Bronchial epithelial cell (primary cell): Measurements from ENCODE around the gene C3orf18. TPM values are rescaled to one million over a fixed set of nuclear protein-coding genes. Genes with fewer than 3 reads are reported as not detected.

Experiments
- DNase-seq: peaks from one replicate; pipeline ENCODE4 v3.0.0-alpha.2; 2010; ENCODE audit warnings: low read depth
- FAIRE-seq: peaks from 2 replicates; lab custom pipeline; 2011; peaks lifted over from hg19 to GRCh38; lab: Jason Lieb, UNC
- H3K27me3 ChIP-seq: 2 replicates; pipeline ENCODE4 v1.5.1; 2011; ENCODE audit warnings: low read length; ENCODE audit not compliant: control insufficient read depth, insufficient read depth
- H3K36me3 ChIP-seq: 2 replicates; pipeline ENCODE4 v1.5.1; 2011; ENCODE audit warnings: low read length; ENCODE audit not compliant: control insufficient read depth, insufficient read depth
- H3K4me3 ChIP-seq: 2 replicates; pipeline ENCODE4 v1.5.1; 2011; ENCODE audit warnings: mild to moderate bottlenecking, low read depth, low read length, control low read depth
- total RNA-seq: library from RNA; depleted of rRNA; stranded (reverse); fragments of >200 nt; gene quantifications from 2 replicates; pipeline ENCODE4 v1.2.1, GENCODE V29; 2014
- TF ChIP-seq, protein P1 (sequence below): IDR thresholded peaks from 2 replicates; pipeline ENCODE4 v1.5.1; 2011; ENCODE audit warnings: mild to moderate bottlenecking, moderate library complexity, low read length, control low read depth, inconsistent platforms; ENCODE audit not compliant: insufficient read depth, severe bottlenecking

C3orf18 gene
- total RNA-seq, 1 donor from 2014 or later, result 3.2 TPM

GRCh38 chr3:50512131-50512530, 55.4 kb downstream of the C3orf18 start:
- no peak for FAIRE-seq
- Histone ChIP-seq H3K4me3 (no peak overlapping the region), H3K27me3 (no peaks in the 10 kb centered on the region), H3K36me3 (no peaks in the 10 kb centered on the region)
- TF ChIP-seq, protein P1, sequence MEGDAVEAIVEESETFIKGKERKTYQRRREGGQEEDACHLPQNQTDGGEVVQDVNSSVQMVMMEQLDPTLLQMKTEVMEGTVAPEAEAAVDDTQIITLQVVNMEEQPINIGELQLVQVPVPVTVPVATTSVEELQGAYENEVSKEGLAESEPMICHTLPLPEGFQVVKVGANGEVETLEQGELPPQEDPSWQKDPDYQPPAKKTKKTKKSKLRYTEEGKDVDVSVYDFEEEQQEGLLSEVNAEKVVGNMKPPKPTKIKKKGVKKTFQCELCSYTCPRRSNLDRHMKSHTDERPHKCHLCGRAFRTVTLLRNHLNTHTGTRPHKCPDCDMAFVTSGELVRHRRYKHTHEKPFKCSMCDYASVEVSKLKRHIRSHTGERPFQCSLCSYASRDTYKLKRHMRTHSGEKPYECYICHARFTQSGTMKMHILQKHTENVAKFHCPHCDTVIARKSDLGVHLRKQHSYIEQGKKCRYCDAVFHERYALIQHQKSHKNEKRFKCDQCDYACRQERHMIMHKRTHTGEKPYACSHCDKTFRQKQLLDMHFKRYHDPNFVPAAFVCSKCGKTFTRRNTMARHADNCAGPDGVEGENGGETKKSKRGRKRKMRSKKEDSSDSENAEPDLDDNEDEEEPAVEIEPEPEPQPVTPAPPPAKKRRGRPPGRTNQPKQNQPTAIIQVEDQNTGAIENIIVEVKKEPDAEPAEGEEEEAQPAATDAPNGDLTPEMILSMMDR, result no peak
- no peak for DNase-seq

GRCh38 chr3:50510325-50510724, 57.2 kb downstream of the C3orf18 start:
- TF ChIP-seq, protein P1, result no peak
- FAIRE-seq, result no peak

GRCh38 chr3:50509715-50510114, 57.8 kb downstream of the C3orf18 start:
- TF ChIP-seq, protein P1, result no peak
- Histone ChIP-seq H3K4me3 (no peak overlapping the region), H3K36me3 (no peaks in the 10 kb centered on the region), H3K27me3 (peaks cover 3% of the 10 kb centered on the region)
- no peak for DNase-seq
- no peak for FAIRE-seq

More at GRCh38 chr3:50510325-50510724, 57.2 kb downstream of the C3orf18 start:
- Histone ChIP-seq H3K4me3 (no peak overlapping the region), H3K36me3 (no peaks in the 10 kb centered on the region), H3K27me3 (peaks cover 3% of the 10 kb centered on the region)
- no peak for DNase-seq

- peaks cover 6% of the 10 kb centered on the region for H3K27me3 ChIP-seq
- H3K36me3 ChIP-seq, result no peaks in the 10 kb centered on the region
- DNase-seq, result no peak
Observed at GRCh38 chr3:50508821-50509220, 58.7 kb downstream of the C3orf18 start.

More at GRCh38 chr3:50508821-50509220, 58.7 kb downstream of the C3orf18 start:
- TF ChIP-seq, protein P1, result no peak
- no peak overlapping the region for H3K4me3 ChIP-seq
- no peak for FAIRE-seq

Other genes starting within 250 kb of the C3orf18 start
- 55.0 and 63.0 TPM in 2 replicates for gene HYAL2, start 245.0 kb downstream of the C3orf18 start, total RNA-seq
- gene TUSC2, start 239.5 kb downstream of the C3orf18 start, total RNA-seq, result 21.9 and 23.3 TPM in 2 replicates
- 15.5 and 25.5 TPM in 2 replicates for gene RASSF1, start 226.9 kb downstream of the C3orf18 start, total RNA-seq
- gene ZMYND10, start 222.0 kb downstream of the C3orf18 start, total RNA-seq, result 0.13 and 0.53 TPM in 2 replicates
- gene NPRL2, start 217.0 kb downstream of the C3orf18 start, total RNA-seq, result 11.0 and 17.1 TPM in 2 replicates
- 18.9 and 22.1 TPM in 2 replicates for gene CYB561D2, start 216.9 kb downstream of the C3orf18 start, total RNA-seq
- gene TMEM115, start 208.2 kb downstream of the C3orf18 start, total RNA-seq, result 19.7 and 22.8 TPM in 2 replicates
- not detected in 2 replicates for gene CACNA2D2, start 64.1 kb downstream of the C3orf18 start, total RNA-seq
- 6.6 and 8.4 TPM in 2 replicates for gene HEMK1, start 1.8 kb upstream of the C3orf18 start, total RNA-seq
- 0.26 and 0.77 TPM in 2 replicates for gene CISH, start 44.0 kb upstream of the C3orf18 start, total RNA-seq
- 42.9 and 47.1 TPM in 2 replicates for gene MAPKAPK3, start 49.4 kb upstream of the C3orf18 start, total RNA-seq
- under 0.01 and 0.26 TPM in 2 replicates for gene DOCK3, start 107.2 kb upstream of the C3orf18 start, total RNA-seq